ENCODE measurements around the gene ATF1.

DNA sequence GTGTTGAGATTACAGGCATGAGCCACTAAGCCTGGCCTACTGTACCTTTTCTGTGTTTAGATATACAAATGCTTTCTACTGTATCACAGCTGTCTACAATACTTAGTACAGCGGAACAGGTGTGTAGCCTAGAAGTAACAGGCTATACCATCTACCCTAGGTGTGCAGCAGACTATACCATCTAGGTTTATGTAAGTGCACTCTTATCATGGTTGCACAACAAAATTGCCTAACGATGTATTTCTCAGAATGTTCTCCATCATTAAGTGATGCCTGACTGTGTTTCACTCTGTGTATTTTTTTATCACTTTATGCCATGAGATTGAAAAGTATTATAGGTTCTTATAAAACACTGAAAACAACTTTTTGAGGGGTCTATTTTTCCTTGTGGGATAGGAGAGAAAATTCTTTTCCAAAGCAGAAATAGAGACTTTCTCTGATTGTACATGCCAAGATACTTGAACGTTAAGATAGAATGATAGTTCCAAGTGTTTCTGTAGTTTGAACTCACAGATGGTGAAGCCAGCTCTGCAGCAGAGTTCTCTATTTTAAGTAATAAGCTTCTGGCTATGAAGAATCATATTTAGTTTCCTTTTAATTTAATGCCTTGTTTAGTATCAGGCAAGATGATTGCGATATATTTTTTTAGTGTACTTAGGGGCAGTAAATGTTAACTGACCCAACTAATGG lies 95.9 kb downstream of the ATF1 start:
- TF ChIP-seq EGR1 (IDR thresholded peaks at IDR 0.05; ENCODE audit: borderline replicate concordance in 1 of 2, low read depth in 2 of 2, low read length in 2 of 2): no peak
- TF ChIP-seq TCF12 (IDR thresholded peaks at IDR 0.05; ENCODE audit: low read depth, low read length): no peak
- TF ChIP-seq FOXM1 (IDR thresholded peaks at IDR 0.05; ENCODE audit: low read depth, low read length): no peak
- TF ChIP-seq CHD2 (IDR thresholded peaks at IDR 0.05; ENCODE audit: borderline replicate concordance, low read depth, low read length): no peak
- no peak for TF ChIP-seq MTA3 (IDR thresholded peaks at IDR 0.05; ENCODE audit: borderline replicate concordance, low read length)
- no peak for TF ChIP-seq POLR2A (IDR thresholded peaks at IDR 0.05; ENCODE audit: low read depth, low read length)
- TF ChIP-seq CTCF (IDR thresholded peaks at IDR 0.05 in 2 of 3, conservative IDR thresholded peaks at IDR 0.05 in 1 of 3; ENCODE audit: control insufficient read depth in 2 of 3, extremely low read depth in 1 of 3, insufficient read depth in 1 of 3, low read depth in 3 of 3, low read length in 3 of 3): no peak
- TF ChIP-seq ESRRA (IDR thresholded peaks at IDR 0.05; ENCODE audit: low read length): no peak
- TF ChIP-seq, protein P1, sequence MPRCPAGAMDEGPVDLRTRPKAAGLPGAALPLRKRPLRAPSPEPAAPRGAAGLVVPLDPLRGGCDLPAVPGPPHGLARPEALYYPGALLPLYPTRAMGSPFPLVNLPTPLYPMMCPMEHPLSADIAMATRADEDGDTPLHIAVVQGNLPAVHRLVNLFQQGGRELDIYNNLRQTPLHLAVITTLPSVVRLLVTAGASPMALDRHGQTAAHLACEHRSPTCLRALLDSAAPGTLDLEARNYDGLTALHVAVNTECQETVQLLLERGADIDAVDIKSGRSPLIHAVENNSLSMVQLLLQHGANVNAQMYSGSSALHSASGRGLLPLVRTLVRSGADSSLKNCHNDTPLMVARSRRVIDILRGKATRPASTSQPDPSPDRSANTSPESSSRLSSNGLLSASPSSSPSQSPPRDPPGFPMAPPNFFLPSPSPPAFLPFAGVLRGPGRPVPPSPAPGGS (IDR thresholded peaks at IDR 0.05; ENCODE audit: borderline replicate concordance, insufficient read depth, low read depth, low read length, poor library complexity, severe bottlenecking): no peak
- no peak for TF ChIP-seq TARDBP (IDR thresholded peaks at IDR 0.05; ENCODE audit: borderline replicate concordance)
- no peak for TF ChIP-seq ELK1 (IDR thresholded peaks at IDR 0.05; ENCODE audit: low read depth, low read length)
- TF ChIP-seq RCOR1 (conservative IDR thresholded peaks at IDR 0.05; ENCODE audit: low read depth, low read length): no peak
- TF ChIP-seq YY1 (IDR thresholded peaks at IDR 0.05; ENCODE audit: low read depth, low read length): no peak
- TF ChIP-seq, protein P2, sequence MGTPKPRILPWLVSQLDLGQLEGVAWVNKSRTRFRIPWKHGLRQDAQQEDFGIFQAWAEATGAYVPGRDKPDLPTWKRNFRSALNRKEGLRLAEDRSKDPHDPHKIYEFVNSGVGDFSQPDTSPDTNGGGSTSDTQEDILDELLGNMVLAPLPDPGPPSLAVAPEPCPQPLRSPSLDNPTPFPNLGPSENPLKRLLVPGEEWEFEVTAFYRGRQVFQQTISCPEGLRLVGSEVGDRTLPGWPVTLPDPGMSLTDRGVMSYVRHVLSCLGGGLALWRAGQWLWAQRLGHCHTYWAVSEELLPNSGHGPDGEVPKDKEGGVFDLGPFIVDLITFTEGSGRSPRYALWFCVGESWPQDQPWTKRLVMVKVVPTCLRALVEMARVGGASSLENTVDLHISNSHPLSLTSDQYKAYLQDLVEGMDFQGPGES (IDR thresholded peaks at IDR 0.05): no peak

Measured in GM12878 (cell line).